Stomach smooth muscle (tissue), 2 donors: Measurements from ENCODE around the gene UTF1.

Experiments
- H3K27ac ChIP-seq: one replicate; pipeline ENCODE4 v1.7.0; 2013; ENCODE audit warnings: mild to moderate bottlenecking, low read length, inconsistent platforms
- H3K27me3 ChIP-seq, 2 donors: one replicate each; pipeline ENCODE4 v1.7.0; 2013; ENCODE audit warnings: low read length in 2 of 2; ENCODE audit not compliant: insufficient read depth in 2 of 2, control insufficient read depth in 1 of 2
- H3K36me3 ChIP-seq, 2 donors: one replicate each; pipeline ENCODE4 v1.7.0; 2013; ENCODE audit warnings: low read length in 2 of 2; ENCODE audit not compliant: control insufficient read depth in 2 of 2, insufficient read depth in 2 of 2
- H3K4me1 ChIP-seq: one replicate; pipeline ENCODE4 v1.7.0; 2013; ENCODE audit warnings: low read length; ENCODE audit not compliant: control insufficient read depth, insufficient read depth
- H3K4me3 ChIP-seq, 2 donors: one replicate each; pipeline ENCODE4 v1.7.0; 2013; ENCODE audit warnings: low read length in 2 of 2
- H3K9ac ChIP-seq, 2 donors: one replicate each; pipeline ENCODE4 v1.7.0; 2013; ENCODE audit warnings: low read length in 2 of 2, mild to moderate bottlenecking in 1 of 2
- H3K9me3 ChIP-seq, 2 donors: one replicate each; pipeline ENCODE4 v1.7.0; 2013; ENCODE audit warnings: low read length in 2 of 2; ENCODE audit not compliant: control insufficient read depth in 2 of 2
- donor health status: healthy.
- donor health status: Pancreatic carcinoma.

Gene UTF1

DNA sequence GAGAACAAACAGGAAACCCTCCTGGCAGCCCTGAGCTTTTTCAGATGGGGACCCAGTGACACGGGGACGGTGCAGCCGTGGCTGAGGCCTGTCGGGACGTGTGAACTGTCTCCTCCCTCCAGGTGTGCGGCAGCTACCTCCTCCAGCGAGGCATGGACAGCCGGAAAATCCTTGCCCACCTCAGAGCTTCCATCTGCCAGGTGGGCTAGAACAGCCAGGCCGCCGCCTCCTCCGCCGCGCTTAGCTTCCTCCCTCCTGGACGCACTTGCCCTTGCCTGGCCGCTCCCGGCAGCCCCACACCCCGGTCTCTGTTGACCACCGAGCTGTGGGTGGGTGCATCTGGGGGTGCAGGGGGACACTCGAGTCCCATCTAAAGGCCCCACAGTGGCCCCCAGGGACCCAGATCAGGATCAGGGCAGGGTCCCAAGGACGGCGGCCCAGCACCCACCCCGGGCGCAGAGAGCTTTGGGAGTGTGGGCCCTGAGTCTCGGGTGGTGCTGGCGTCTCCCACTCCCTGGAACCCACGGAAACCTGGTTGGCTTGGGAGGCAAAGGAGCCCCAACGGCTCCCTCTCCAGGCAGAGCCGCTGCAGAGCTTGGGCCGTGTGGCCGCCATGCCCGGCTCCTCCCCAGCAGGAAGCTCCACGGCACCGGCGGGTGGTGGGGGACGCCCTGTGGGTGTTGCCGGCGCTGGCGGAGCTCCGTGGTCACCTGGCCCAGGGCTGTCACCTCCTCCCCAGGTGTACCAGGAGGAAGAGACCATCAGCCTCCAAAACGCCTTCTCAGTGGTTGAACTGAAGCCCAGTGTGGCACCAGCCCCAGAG lies 32.9 kb upstream of the UTF1 start:
- H3K9ac ChIP-seq: no peak overlapping the region
- H3K27me3 ChIP-seq: no peaks in the 10 kb centered on the region
- H3K27ac ChIP-seq: no peak overlapping the region
- H3K9me3 ChIP-seq: peaks cover 4 to 8% of the 10 kb centered on the region in 2 donors
- H3K4me1 ChIP-seq: no peaks in the 10 kb centered on the region
- no peaks in the 10 kb centered on the region for H3K36me3 ChIP-seq
- H3K4me3 ChIP-seq: no peak overlapping the region

DNA sequence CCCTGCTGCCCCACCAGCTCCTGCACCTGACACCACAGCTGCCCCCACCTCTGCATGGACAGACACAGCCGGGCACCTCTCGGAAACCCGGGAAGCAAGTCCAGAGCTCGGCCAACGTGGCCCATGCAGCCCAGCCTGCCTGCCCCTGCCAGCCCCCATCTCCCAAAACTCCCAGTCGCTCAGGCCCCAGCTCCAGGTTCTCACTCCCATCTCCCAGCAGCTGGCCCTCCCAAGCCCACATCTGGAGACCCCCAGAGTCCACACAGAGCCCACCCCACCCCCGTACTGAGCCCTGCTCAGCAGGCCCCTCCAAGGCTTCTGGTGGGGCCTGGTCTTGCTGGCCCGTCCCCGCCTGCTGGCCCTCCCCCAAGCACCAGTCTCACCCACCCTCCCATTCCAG lies 32.2 kb upstream of the UTF1 start:
- Histone ChIP-seq H3K9ac (no peak overlapping the region), H3K27me3 (no peaks in the 10 kb centered on the region), H3K36me3 (no peaks in the 10 kb centered on the region), H3K27ac (no peak overlapping the region), H3K4me1 (no peaks in the 10 kb centered on the region), H3K9me3 (peaks cover 3 to 8% of the 10 kb centered on the region in 2 donors), H3K4me3 (no peak overlapping the region)

DNA sequence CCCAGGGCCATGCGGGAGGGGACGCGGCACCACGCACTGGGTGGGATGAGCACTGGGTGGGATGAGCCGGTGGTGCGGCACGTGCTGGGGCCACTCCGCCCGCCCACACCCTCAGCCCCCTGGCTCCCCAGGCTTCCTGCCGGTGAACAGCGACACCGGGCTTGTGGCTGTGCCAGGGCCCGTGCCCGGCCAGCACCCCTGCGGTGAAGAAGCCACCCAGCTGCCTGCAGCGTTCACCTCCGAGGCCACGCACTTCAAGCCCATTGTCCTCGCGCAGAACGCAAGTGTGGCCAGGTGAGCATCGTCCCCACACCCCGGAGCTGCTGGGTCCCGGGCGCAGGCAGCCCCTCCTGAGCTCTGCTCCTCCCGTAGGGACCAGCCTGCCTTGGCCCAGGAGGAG lies 31.8 kb upstream of the UTF1 start:
- Histone ChIP-seq H3K4me1 (no peaks in the 10 kb centered on the region), H3K4me3 (no peak overlapping the region), H3K36me3 (no peaks in the 10 kb centered on the region), H3K9ac (no peak overlapping the region), H3K27me3 (no peaks in the 10 kb centered on the region), H3K9me3 (peaks cover 3 to 7% of the 10 kb centered on the region in 2 donors), H3K27ac (no peak overlapping the region)

DNA sequence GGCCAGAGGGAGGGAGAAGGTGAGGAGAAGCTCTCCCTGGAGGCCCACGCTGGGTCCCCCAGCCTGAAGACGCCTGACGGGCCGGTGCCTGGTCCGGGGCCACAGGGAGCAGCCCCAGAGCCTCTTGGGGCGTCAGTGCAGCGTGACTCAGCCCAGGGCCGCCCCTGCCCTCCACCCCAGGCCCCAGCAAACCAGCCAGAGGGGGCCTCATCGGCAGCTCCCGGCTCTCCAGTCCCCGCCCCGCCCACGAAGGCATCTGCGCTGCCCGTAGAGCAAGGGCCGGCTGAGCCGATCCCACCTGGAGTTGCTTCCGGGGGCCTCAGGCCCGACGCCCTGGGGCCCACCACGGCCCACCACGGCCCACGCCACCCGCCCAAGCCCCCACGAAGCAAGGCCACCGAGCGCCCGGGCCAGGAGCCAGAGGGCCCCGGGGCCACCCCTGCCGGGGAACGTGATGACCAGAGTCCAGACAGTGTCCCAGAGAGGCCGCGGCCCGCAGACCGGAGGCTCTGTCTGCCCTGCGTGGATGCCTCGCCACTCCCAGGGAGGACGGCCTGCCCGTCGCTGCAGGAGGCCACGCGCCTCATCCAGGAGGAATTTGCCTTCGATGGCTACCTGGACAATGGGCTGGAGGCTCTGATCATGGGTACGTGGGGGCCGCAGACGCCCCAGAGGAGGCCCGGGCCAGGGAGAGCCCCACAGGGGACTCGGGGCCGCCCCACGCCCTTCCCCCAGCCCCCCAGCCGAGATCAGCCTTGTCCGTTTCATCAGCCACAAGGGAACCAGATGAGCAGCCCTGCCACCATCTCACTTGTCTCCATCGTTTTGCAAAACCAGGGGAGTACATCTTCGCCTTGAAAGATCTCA lies 31.2 kb upstream of the UTF1 start:
- Histone ChIP-seq H3K27ac (no peak overlapping the region), H3K27me3 (no peaks in the 10 kb centered on the region), H3K4me1 (no peaks in the 10 kb centered on the region), H3K4me3 (no peak overlapping the region), H3K36me3 (no peaks in the 10 kb centered on the region), H3K9ac (no peak overlapping the region), H3K9me3 (peaks cover 1 to 3% of the 10 kb centered on the region in 2 donors)

DNA sequence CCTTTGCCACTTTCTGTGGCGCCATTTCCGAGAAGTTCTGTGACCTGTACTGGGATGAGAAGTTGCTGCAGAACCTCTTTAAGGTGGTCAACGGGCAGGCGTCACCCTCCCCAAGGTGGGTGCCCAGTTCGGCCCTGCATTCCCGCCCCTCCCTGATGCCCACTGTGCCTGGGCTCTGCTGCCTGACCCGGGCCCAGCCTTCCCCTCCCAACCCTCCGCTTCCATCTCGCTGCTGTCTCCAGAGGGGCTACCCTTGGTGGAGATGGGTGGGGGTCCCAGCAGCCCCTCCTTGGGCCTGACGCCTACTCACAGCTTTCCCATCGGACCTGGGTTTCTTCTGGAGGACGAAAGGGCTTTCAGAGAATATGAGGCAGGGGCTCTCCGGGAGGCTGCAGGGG lies 30.5 kb upstream of the UTF1 start:
- Histone ChIP-seq H3K4me3 (no peak overlapping the region), H3K27ac (no peak overlapping the region), H3K9ac (no peak overlapping the region), H3K4me1 (no peaks in the 10 kb centered on the region), H3K36me3 (no peaks in the 10 kb centered on the region), H3K27me3 (no peaks in the 10 kb centered on the region), H3K9me3 (peaks cover 0 to 3% of the 10 kb centered on the region in 2 donors)

DNA sequence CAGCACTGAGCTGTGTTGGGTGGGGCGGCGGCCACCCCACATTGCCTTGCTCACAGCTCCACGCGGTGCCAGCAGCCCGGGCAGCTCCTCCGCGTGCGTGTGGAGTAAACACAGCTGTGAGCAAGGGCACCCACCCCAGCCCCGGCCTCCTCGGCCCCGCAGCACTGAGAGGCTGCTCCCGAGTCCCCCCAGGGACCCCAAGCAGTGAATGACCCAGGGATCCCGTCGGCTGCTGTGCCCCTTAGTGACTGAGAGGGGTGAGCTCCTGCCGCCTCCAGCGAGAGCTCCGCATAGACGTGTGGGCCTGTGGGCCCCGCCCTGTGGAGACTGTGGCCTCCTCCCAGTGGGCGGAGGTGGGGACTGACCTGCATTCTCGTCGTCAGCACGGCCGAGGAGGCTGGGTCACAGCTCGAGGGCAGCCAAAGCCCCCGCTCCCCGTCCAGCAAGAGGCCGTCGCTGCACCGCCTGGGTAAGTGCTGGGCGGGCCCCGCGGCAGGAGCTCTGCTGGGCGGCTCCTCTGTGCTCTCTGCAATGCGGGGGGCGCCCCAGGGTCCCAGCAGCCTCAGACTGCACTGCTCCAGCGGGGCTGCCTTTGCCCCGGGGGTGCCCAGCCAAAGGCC lies 29.9 kb upstream of the UTF1 start:
- H3K4me3 ChIP-seq: no peak overlapping the region
- H3K9me3 ChIP-seq: no peaks in the 10 kb centered on the region
- no peaks in the 10 kb centered on the region for H3K4me1 ChIP-seq
- no peak overlapping the region for H3K27ac ChIP-seq
- no peaks in the 10 kb centered on the region for H3K36me3 ChIP-seq
- no peaks in the 10 kb centered on the region for H3K27me3 ChIP-seq
- no peak overlapping the region for H3K9ac ChIP-seq

DNA sequence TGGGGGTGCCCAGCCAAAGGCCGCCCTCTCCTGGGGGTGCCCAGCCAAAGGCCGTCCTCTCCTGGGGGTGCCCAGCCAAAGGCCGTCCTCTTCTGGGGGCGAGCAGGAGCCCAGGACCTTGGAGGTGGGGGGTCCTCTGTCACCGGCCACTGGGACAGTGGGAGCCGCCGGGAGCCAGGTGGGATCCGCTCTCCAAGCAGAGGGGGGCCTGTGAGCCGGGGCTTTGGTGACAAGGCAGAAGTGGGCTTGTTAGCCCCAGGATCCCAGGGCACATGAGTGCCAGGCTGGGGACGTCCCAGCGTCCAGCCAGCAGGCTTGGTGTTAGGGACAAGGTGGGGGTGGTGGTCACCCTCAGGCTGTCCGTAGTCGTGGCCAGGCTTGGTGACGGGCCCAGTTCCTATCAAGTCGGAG lies 29.4 kb upstream of the UTF1 start:
- no peaks in the 10 kb centered on the region for H3K9me3 ChIP-seq
- H3K36me3 ChIP-seq: no peaks in the 10 kb centered on the region
- H3K27ac ChIP-seq: no peak overlapping the region
- no peak overlapping the region for H3K4me3 ChIP-seq
- H3K27me3 ChIP-seq: no peaks in the 10 kb centered on the region
- H3K9ac ChIP-seq: no peak overlapping the region
- H3K4me1 ChIP-seq: no peaks in the 10 kb centered on the region

DNA sequence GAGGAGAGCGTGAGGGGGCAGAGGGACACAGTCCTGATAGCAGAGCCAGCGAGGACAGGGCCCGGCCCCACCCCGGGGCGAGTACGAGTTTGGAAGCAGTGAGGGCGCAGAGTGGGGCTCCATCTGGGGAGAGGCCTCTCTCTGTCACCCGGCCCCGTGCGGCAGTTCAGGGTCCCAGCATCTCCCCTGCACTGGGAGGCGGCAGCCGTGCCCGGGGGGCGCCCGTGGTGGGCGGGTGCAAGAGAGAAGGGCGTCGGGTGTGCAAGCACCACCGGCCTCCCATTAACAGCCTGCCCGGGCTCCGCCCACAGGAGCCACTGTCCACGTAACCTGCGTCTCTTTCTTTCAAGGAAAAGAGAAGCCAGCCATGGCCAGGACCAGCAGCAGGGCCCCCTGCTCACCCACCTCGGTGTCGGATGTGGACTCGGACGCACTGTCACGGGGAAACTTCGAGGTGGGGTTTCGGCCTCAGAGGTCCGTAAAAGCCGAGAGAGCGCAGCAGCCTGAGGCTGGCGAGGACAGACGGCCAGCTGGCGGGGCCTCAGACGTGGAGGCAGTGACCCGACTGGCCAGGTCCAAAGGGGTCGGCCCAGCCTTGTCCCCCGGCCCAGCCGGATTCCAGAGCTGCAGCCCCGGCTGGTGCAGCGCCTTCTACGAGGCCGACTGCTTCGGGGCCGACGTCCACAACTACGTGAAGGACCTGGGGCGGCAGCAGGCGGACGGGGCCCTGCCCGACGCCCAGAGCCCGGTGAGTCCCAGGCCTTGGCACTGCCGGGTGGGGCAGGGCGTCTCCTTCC lies 28.7 kb upstream of the UTF1 start:
- Histone ChIP-seq H3K36me3 (no peaks in the 10 kb centered on the region), H3K27ac (no peak overlapping the region), H3K9me3 (no peaks in the 10 kb centered on the region), H3K9ac (no peak overlapping the region), H3K4me1 (no peaks in the 10 kb centered on the region), H3K27me3 (no peaks in the 10 kb centered on the region), H3K4me3 (no peak overlapping the region)

DNA sequence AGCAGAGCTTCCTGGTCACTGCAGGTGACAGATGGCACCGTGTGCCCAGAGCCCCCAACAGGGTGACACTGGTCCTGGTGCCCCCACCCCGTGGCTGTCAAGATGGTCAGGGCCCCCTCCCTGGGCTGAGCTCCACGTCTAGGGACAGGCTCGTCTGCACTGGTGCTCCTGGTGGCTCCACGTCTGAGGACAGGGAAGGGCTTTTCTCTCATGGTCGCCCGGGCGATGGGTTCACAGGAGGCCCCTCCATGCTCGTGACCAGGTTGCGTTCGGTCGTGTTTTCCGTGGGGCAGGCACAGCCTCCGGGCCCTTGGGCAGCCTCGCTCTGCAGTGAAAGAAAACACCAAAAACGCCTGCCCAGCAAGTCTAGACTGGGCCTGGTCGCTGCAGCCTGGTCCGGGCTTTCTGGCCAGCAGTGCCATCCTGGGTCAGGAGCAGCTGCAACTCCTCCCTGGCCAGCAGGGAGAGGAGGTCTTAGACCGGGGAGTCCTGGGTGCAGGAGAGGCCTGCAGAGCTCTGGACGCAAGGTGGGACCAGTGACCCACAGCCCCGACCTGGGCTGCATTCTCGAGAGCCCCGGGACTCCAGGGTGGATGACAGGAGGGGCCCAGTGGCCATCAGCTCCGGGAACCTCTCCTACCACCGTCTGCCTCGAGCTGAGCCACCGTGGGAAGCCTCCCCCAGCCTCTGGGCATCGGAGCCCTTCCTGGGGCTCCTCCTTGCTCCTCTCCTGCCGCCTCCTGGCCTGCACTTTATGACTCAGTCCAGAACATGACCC lies 27.9 kb upstream of the UTF1 start:
- no peak overlapping the region for H3K4me3 ChIP-seq

More for the DNA sequence above, 27.9 kb upstream of the UTF1 start:
- Histone ChIP-seq H3K27ac (no peak overlapping the region), H3K4me1 (no peaks in the 10 kb centered on the region), H3K27me3 (no peaks in the 10 kb centered on the region), H3K9me3 (no peaks in the 10 kb centered on the region), H3K36me3 (no peaks in the 10 kb centered on the region), H3K9ac (no peak overlapping the region)
